Panc1 (cell line): ENCODE results near the gene PPM1F. TPM values are rescaled to one million over a fixed set of nuclear protein-coding genes. Genes with fewer than 3 reads are reported as not detected.

Experiments
- ATAC-seq: fragments of 200-7000 bp; cut with Tn5 transposase; 2 replicates; pipeline ENCODE4 v1.9.1; 2020; ENCODE audit warnings: mild to moderate bottlenecking, moderate library complexity
- BruUV-seq: library from RNA; stranded (reverse); fragments of 400-500 nt; replicated peaks from 2 replicates; lab custom pipeline; 2021; lab: Mats Ljungman, UMichigan
- CTCF ChIA-PET: fragments of 300-600 bp; sonication (Branson Sonifier 250); formaldehyde crosslinking; loops from one replicate; lab custom pipeline; 2022; ENCODE audit warnings: antibody characterized with exemption; lab: Charles Lee
- POLR2A ChIA-PET: fragments of 300-600 bp; sonication (Branson Sonifier 250); formaldehyde crosslinking; loops from one replicate; lab custom pipeline; 2022; ENCODE audit warnings: antibody characterized with exemption; lab: Charles Lee
- DNase-seq: peaks from one replicate; pipeline ENCODE4 v3.0.0-alpha.2; 2010; ENCODE audit warnings: low read depth, low spot score
- H3K27ac ChIP-seq: 2 replicates; pipeline ENCODE4 v1.5.1; 2011; ENCODE audit warnings: mild to moderate bottlenecking, low read length, inconsistent platforms
- H3K27me3 ChIP-seq: fragments of 200-500 bp; sonication (Bioruptor generic); 2 replicates; pipeline ENCODE4 v1.6.0; 2014; ENCODE audit warnings: low read length, inconsistent platforms; ENCODE audit not compliant: control insufficient read depth, insufficient read depth
- H3K36me3 ChIP-seq: fragments of 200-500 bp; sonication (Bioruptor generic); 2 replicates; pipeline ENCODE4 v1.5.1; 2014; ENCODE audit warnings: inconsistent platforms, mild to moderate bottlenecking, low read length, moderate library complexity; ENCODE audit not compliant: control insufficient read depth, insufficient read depth
- H3K4me1 ChIP-seq: 2 replicates; pipeline ENCODE4 v1.5.1; 2011; ENCODE audit warnings: inconsistent platforms, mild to moderate bottlenecking, low read length, moderate library complexity; ENCODE audit not compliant: control insufficient read depth, insufficient read depth
- H3K4me3 ChIP-seq, 2 experiments: 2 replicates each; pipeline ENCODE4 v1.5.1; 2011 to 2012; ENCODE audit warnings: low read depth in 2 of 2, low read length in 2 of 2, mild to moderate bottlenecking in 2 of 2, inconsistent platforms in 1 of 2, moderate library complexity in 1 of 2
- H3K9me3 ChIP-seq: fragments of 200-500 bp; sonication (Bioruptor generic); 2 replicates; pipeline ENCODE4 v1.5.1; 2014; ENCODE audit warnings: low read depth, mild to moderate bottlenecking, inconsistent platforms, low read length, moderate library complexity; ENCODE audit not compliant: control insufficient read depth, insufficient read depth
- CTCF ChIP-seq: fragments of 450-650 bp; IDR thresholded peaks from 2 replicates; pipeline ENCODE4 v1.5.1; 2017; ENCODE audit warnings: mild to moderate bottlenecking
- POLR2AphosphoS5 ChIP-seq: IDR thresholded peaks from 2 replicates; pipeline ENCODE4 v1.6.1; 2012; ENCODE audit warnings: mild to moderate bottlenecking, low read depth, low read length, moderate library complexity
- REST ChIP-seq, 2 experiments: IDR thresholded peaks; 2 replicates each; pipeline ENCODE4 v1.6.1; 2011 to 2012; ENCODE audit warnings: low read depth in 2 of 2, control low read depth in 1 of 2, low read length in 1 of 2, mild to moderate bottlenecking in 1 of 2, moderate library complexity in 1 of 2; ENCODE audit not compliant: insufficient read depth in 1 of 2
- SIN3A ChIP-seq: IDR thresholded peaks from 2 replicates; pipeline ENCODE4 v1.6.1; 2012; ENCODE audit warnings: low read depth, mild to moderate bottlenecking, low read length, moderate library complexity, borderline replicate concordance; ENCODE audit not compliant: insufficient read depth
- TCF7L2 ChIP-seq: IDR thresholded peaks from 2 replicates; pipeline ENCODE4 v1.6.1; 2011; ENCODE audit warnings: mild to moderate bottlenecking, low read depth, low read length, inconsistent platforms
- in situ Hi-C: cut with HindIII; loops from 2 replicates; pipeline ENCODE4 v1.10.0; 2016; ENCODE audit warnings: low sequenced_read_pairs, low pct_unique_long_range_greater_than_20kb
- intact Hi-C: fragments of 100-400 bp; cut with micrococcal nuclease; formaldehyde crosslinking; loops from one replicate; pipeline ENCODE4 v1.10.0; 2022; ENCODE audit not compliant: unreplicated experiment
- total RNA-seq: library from RNA; stranded (reverse); gene quantifications from one replicate; pipeline ENCODE4 v1.2.1, GENCODE V29; 2021; ENCODE audit not compliant: unreplicated experiment

Gene PPM1F
- total RNA-seq, 1 experiment from 2014 or later, result 28.9 TPM

- ChIA-PET POLR2A (no interaction called here), CTCF (no interaction called here)
- no peaks in the 10 kb centered on the region for H3K9me3 ChIP-seq
- DNase-seq (no peak), ATAC-seq (no peak)
- no peak for TF ChIP-seq CTCF
- TF ChIP-seq SIN3A, result no peak
- TF ChIP-seq POLR2AphosphoS5, result no peak
- TF ChIP-seq TCF7L2, result no peak
- TF ChIP-seq REST (IDR thresholded peaks at IDR 0.05; ENCODE audit: insufficient read depth in 1 of 2, low read depth in 2 of 2, low read length in 1 of 2), result no peak
- intact Hi-C loops (no loop called here), in situ Hi-C loops (no loop called here)
- no peaks in the 10 kb centered on the region for H3K4me1 ChIP-seq
- BruUV-seq, result no TSS peak
- H3K27ac ChIP-seq, result no peak overlapping the region
- no peak overlapping the region for H3K4me3 ChIP-seq
- H3K36me3 ChIP-seq, result no peaks in the 10 kb centered on the region
- H3K27me3 ChIP-seq, result no peaks in the 10 kb centered on the region
These were observed 36.4 kb upstream of the PPM1F start for GRCh38 chr22:21989049-21989448.

GRCh38 chr22:21985214-21985613 lies 32.6 kb upstream of the PPM1F start:
- ChIA-PET POLR2A (no interaction called here), CTCF (no interaction called here)
- Histone ChIP-seq H3K27ac (no peak overlapping the region), H3K4me3 (no peak overlapping the region), H3K9me3 (no peaks in the 10 kb centered on the region), H3K27me3 (no peaks in the 10 kb centered on the region), H3K36me3 (peaks cover 6% of the 10 kb centered on the region; the same call in 1 of the 2 replicates), H3K4me1 (peaks cover 2% of the 10 kb centered on the region; the same call in 1 of the 2 replicates)
- ATAC-seq (no peak), DNase-seq (no peak)
- no peak for TF ChIP-seq REST (IDR thresholded peaks at IDR 0.05; ENCODE audit: insufficient read depth in 1 of 2, low read depth in 2 of 2, low read length in 1 of 2)
- TF ChIP-seq CTCF, result no peak; the same call in 1 of the 2 replicates
- in situ Hi-C loops, result no loop called here
- BruUV-seq, result no TSS peak
- intact Hi-C loops, result no loop called here
